ENCODE results near the gene MBNL1. TPM values are rescaled to one million over a fixed set of nuclear protein-coding genes. Genes with fewer than 3 reads are reported as not detected.

Gene MBNL1
- total RNA-seq, 1 experiment from 2014 or later: 140 TPM

- H3K4me1 ChIP-seq (ENCODE audit: control insufficient read depth, insufficient read depth, low read length): no peaks in the 10 kb centered on the region
- H3K9me3 ChIP-seq (ENCODE audit: control insufficient read depth, insufficient read depth, low read depth, low read length): no peaks in the 10 kb centered on the region
- no peak overlapping the region for H3K27ac ChIP-seq (ENCODE audit: low read length)
- H3K36me3 ChIP-seq (ENCODE audit: control insufficient read depth, insufficient read depth, low read length): 0 out of 2 replicates have a peak, but pooled peaks cover 3% of the 10 kb centered on the region
- ATAC-seq: no peak
- POLR2A ChIA-PET: interaction anchor here (0.6 kb wide), 1 partner anchor 792 kb away, joined by 6 read pairs; no protein-coding TSS in a partner anchor
- H3K4me3 ChIP-seq (ENCODE audit: low read depth in 2 of 2, low read length in 2 of 2): no peak overlapping the region
- H3K27me3 ChIP-seq (ENCODE audit: control insufficient read depth, insufficient read depth, low read length): no peaks in the 10 kb centered on the region
- BruUV-seq (replicated peaks): TSS peak; percentile 10
- no peak for DNase-seq (ENCODE audit: low read depth, low spot score)
- in situ Hi-C loops (cut with HindIII; ENCODE audit: low pct_unique_long_range_greater_than_20kb, low sequenced_read_pairs) (no loop called here), intact Hi-C loops (cut with micrococcal nuclease; ENCODE audit: unreplicated experiment) (no loop called here)
- TF ChIP-seq POLR2AphosphoS5 (IDR thresholded peaks at IDR 0.05; ENCODE audit: low read depth, low read length): no peak
- TF ChIP-seq TCF7L2 (IDR thresholded peaks at IDR 0.05; ENCODE audit: low read depth, low read length): no peak
- no peak for TF ChIP-seq CTCF (IDR thresholded peaks at IDR 0.05)
- TF ChIP-seq REST (IDR thresholded peaks at IDR 0.05; ENCODE audit: insufficient read depth in 1 of 2, low read depth in 2 of 2, low read length in 1 of 2): no peak
- no peak for TF ChIP-seq SIN3A (IDR thresholded peaks at IDR 0.05; ENCODE audit: borderline replicate concordance, insufficient read depth, low read depth, low read length)
- CTCF ChIA-PET: no interaction called here
Observed at GRCh38 chr3:152416808-152417580, 148.3 kb downstream of the MBNL1 start.

GRCh38 chr3:152419748-152420147 lies 151.0 kb downstream of the MBNL1 start:
- TF ChIP-seq REST (IDR thresholded peaks at IDR 0.05; ENCODE audit: insufficient read depth in 1 of 2, low read depth in 2 of 2, low read length in 1 of 2) (no peak), TCF7L2 (IDR thresholded peaks at IDR 0.05; ENCODE audit: low read depth, low read length) (no peak), POLR2AphosphoS5 (IDR thresholded peaks at IDR 0.05; ENCODE audit: low read depth, low read length) (no peak), CTCF (IDR thresholded peaks at IDR 0.05) (no peak), SIN3A (IDR thresholded peaks at IDR 0.05; ENCODE audit: borderline replicate concordance, insufficient read depth, low read depth, low read length) (no peak)
- BruUV-seq (replicated peaks): no TSS peak
- ATAC-seq: no peak
- Histone ChIP-seq H3K27me3 (ENCODE audit: control insufficient read depth, insufficient read depth, low read length) (no peaks in the 10 kb centered on the region), H3K36me3 (ENCODE audit: control insufficient read depth, insufficient read depth, low read length) (0 out of 2 replicates have a peak, but pooled peaks cover 3% of the 10 kb centered on the region), H3K4me3 (ENCODE audit: low read depth in 2 of 2, low read length in 2 of 2) (no peak overlapping the region), H3K4me1 (ENCODE audit: control insufficient read depth, insufficient read depth, low read length) (no peaks in the 10 kb centered on the region), H3K9me3 (ENCODE audit: control insufficient read depth, insufficient read depth, low read depth, low read length) (no peaks in the 10 kb centered on the region), H3K27ac (ENCODE audit: low read length) (no peak overlapping the region)
- no peak for DNase-seq (ENCODE audit: low read depth, low spot score)
- in situ Hi-C loops (cut with HindIII; ENCODE audit: low pct_unique_long_range_greater_than_20kb, low sequenced_read_pairs) (no loop called here), intact Hi-C loops (cut with micrococcal nuclease; ENCODE audit: unreplicated experiment) (no loop called here)
- ChIA-PET CTCF (no interaction called here), POLR2A (no interaction called here)

Data from Panc1 (cell line).